Small intestine (tissue), 7 donors: ENCODE measurements around the gene KAT7. TPM values are rescaled to one million over a fixed set of nuclear protein-coding genes. Genes with fewer than 3 reads are reported as not detected.

ENCODE experiments used
- DNase-seq, 2 donors: peaks; one replicate each; pipeline versions ENCODE4 v3.0.0 to v3.0.0-alpha.2; 2013
- FAIRE-seq: peaks from 2 replicates; lab custom pipeline; 2012; peaks lifted over from hg19 to GRCh38; lab: Jason Lieb, UNC
- H3K27ac ChIP-seq, 3 donors: one replicate each; pipeline ENCODE4 v1.5.1; 2013; ENCODE audit warnings: low read length in 2 of 3, mild to moderate bottlenecking in 2 of 3, control low read depth in 1 of 3, inconsistent platforms in 1 of 3, low read depth in 1 of 3, moderate library complexity in 1 of 3
- H3K27me3 ChIP-seq, 3 donors: one replicate each; pipeline ENCODE4 v1.6.1; 2013; ENCODE audit warnings: low read length in 3 of 3, inconsistent platforms in 1 of 3; ENCODE audit not compliant: control insufficient read depth in 3 of 3, insufficient read depth in 3 of 3
- H3K36me3 ChIP-seq, 3 donors: one replicate each; pipeline ENCODE4 v1.6.1; 2013; ENCODE audit warnings: low read length in 3 of 3, inconsistent platforms in 1 of 3, low read depth in 1 of 3, mild to moderate bottlenecking in 1 of 3, moderate library complexity in 1 of 3; ENCODE audit not compliant: control insufficient read depth in 3 of 3, insufficient read depth in 2 of 3
- H3K4me1 ChIP-seq, 3 donors: one replicate each; pipeline ENCODE4 v1.6.1; 2013; ENCODE audit warnings: low read length in 2 of 3, inconsistent platforms in 1 of 3, low read depth in 1 of 3, mild to moderate bottlenecking in 1 of 3, moderate library complexity in 1 of 3; ENCODE audit not compliant: control insufficient read depth in 3 of 3, insufficient read depth in 2 of 3
- H3K4me3 ChIP-seq, 3 donors: one replicate each; pipeline ENCODE4 v1.5.1; 2013; ENCODE audit warnings: low read length in 3 of 3, control low read depth in 1 of 3, inconsistent platforms in 1 of 3, low read depth in 1 of 3, mild to moderate bottlenecking in 1 of 3, moderate library complexity in 1 of 3
- H3K9me3 ChIP-seq, 2 donors: one replicate each; pipeline ENCODE4 v1.6.1; 2013; ENCODE audit warnings: low read depth in 1 of 2, low read length in 1 of 2; ENCODE audit not compliant: control insufficient read depth in 2 of 2, insufficient read depth in 1 of 2
- WGBS, 3 donors: extraction: QIAGEN DNeasy Blood & Tissue Kit; methylation state at CpG; one replicate each; pipeline ENCODE4 v1.1.7; 2013; 5-methylcytosine and 5-hydroxymethylcytosine counted together
- polyA plus RNA-seq, 4 donors: library from polyadenylated mRNA; stranded (reverse) in 3 of 4; unstranded in 1 of 4; fragments of 200-250 nt in 3 of 4; fragments of 120-200 nt in 1 of 4; gene quantifications; one replicate each; pipeline versions ENCODE4 v1.2.1 to v1.2.3, GENCODE V29; 2013
- donor health status: healthy with polysubstance abuse.
- donor health status: control.
- donor health status: control.
- donor health status: Bipolar disorder and iron deficiency.
- donor health status: healthy.

The KAT7 gene
- polyA plus RNA-seq, 4 donors: 5.7 to 31.4 (median 9.2) TPM

DNA sequence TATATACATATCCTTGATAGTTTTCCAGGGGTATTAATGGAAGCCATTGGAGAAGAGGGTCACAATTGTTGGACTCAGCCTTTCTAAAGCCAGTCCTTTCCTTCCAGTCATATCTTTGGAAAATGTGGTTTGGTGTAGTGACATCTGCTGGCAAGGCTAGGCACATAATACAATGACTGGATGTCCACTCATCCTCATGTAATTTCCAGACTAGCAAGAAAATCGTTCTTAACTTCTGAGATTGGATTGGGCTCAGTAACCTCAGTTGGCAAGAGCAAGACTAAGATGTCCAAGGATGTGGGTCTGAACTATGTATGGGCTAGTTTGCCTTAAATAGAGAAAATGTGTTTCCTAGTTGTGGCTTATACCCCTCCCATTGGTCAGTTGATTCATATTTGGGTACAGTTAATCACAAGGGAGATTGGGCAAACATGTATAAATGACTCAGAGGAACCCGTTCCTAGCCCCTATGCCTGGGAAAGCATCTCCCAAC is 8.7 kb upstream of the KAT7 start:
- Histone ChIP-seq H3K4me3 (no peak overlapping the region), H3K27me3 (no peaks in the 10 kb centered on the region), H3K27ac (no peak overlapping the region), H3K4me1 (no peaks in the 10 kb centered on the region), H3K36me3 (no peaks in the 10 kb centered on the region), H3K9me3 (no peaks in the 10 kb centered on the region)
- WGBS, 3 donors: 15 to 21% (median 16%) methylated on average over 2 of the region's 2 CpGs
- DNase-seq: peak; percentile 52 to 53
- FAIRE-seq: no peak

- no peaks in the 10 kb centered on the region for H3K9me3 ChIP-seq
- 48 to 74% (median 71%) methylated on average over 3 of the region's 3 CpGs for WGBS, 3 donors
- H3K4me1 ChIP-seq: peaks cover 0 to 6% (median 6%) of the 10 kb centered on the region in 3 donors
- peak overlapping the region in 1 of 3 donors; percentile 27 for H3K27ac ChIP-seq
- H3K36me3 ChIP-seq: no peaks in the 10 kb centered on the region
- no peak for DNase-seq
- H3K27me3 ChIP-seq: no peaks in the 10 kb centered on the region
- no peak overlapping the region for H3K4me3 ChIP-seq
- no peak for FAIRE-seq
Measured at GRCh38 chr17:49783071-49783715, 5.3 kb upstream of the KAT7 start.

DNA sequence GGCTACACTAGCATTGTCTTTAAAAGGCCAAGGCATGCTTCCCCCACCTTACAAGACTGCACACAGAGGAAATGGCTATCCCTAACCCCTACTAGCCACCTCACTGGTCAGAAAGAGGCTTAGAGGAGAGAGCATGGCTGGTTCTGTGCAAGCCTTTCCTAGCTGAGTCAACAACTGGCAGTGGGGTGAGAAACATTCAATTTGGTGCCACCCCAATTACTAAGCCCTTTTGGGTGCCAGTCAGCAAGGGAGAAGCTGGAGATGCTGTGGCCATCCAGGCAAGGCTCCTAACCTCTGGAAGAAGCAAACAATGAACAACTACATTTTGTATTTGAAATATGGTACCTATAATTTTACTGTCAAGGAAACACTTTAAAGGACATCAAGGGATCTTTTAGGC is 4.7 kb upstream of the KAT7 start:
- FAIRE-seq: no peak
- Histone ChIP-seq H3K4me1 (peaks cover 0 to 6% (median 6%) of the 10 kb centered on the region in 3 donors), H3K27ac (peak overlapping the region in 1 of 3 donors; percentile 18)

DNA sequence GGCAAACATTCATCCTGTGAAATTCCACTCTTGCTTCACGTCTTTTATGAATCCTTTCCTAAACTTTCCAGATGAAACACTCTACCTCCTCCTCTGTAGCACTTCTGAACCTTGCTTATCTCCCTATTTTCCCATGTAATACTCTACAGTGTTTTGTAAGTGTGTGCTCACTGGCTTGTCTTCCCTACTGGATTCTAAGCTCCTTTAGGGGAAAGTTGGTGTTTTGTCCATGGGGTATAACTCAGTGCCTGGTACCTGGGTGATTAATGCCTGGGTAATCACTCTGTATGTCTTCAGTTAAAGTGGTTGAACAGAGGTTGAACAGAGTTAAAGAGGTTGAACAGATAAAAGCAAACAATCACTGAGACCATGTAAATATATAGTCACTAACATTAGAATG is 3.8 kb upstream of the KAT7 start:
- FAIRE-seq (no peak), DNase-seq (no peak)
- no peaks in the 10 kb centered on the region for H3K27me3 ChIP-seq
- H3K9me3 ChIP-seq: no peaks in the 10 kb centered on the region
- H3K27ac ChIP-seq: no peak overlapping the region
- WGBS, 3 donors: 70 to 82% (median 77%) methylated on average over 1 of the region's 1 CpG
- H3K4me1 ChIP-seq: peaks cover 0 to 9% (median 9%) of the 10 kb centered on the region in 3 donors
- no peak overlapping the region for H3K4me3 ChIP-seq
- H3K36me3 ChIP-seq: no peaks in the 10 kb centered on the region

More for the DNA sequence above, 4.7 kb upstream of the KAT7 start:
- no peak for DNase-seq
- Histone ChIP-seq H3K27me3 (no peaks in the 10 kb centered on the region), H3K36me3 (no peaks in the 10 kb centered on the region), H3K4me3 (no peak overlapping the region), H3K9me3 (no peaks in the 10 kb centered on the region)

GRCh38 chr17:49787884-49788477 is 500 bp upstream of the KAT7 start:
- H3K4me3 ChIP-seq: peak overlapping the region; percentile 32 to 100 (median 92)
- peak overlapping the region; percentile 45 to 100 (median 100) for H3K27ac ChIP-seq
- DNase-seq (no peak), FAIRE-seq (no peak)
- H3K27me3 ChIP-seq: no peaks in the 10 kb centered on the region
- H3K36me3 ChIP-seq: peaks cover 0 to 8% (median 8%) of the 10 kb centered on the region in 3 donors
- no peaks in the 10 kb centered on the region for H3K9me3 ChIP-seq
- peaks cover 0 to 18% (median 12%) of the 10 kb centered on the region in 3 donors for H3K4me1 ChIP-seq
- WGBS, 3 donors: 1 to 8% (median 7%) methylated on average over 17 of the region's 17 CpGs

DNA sequence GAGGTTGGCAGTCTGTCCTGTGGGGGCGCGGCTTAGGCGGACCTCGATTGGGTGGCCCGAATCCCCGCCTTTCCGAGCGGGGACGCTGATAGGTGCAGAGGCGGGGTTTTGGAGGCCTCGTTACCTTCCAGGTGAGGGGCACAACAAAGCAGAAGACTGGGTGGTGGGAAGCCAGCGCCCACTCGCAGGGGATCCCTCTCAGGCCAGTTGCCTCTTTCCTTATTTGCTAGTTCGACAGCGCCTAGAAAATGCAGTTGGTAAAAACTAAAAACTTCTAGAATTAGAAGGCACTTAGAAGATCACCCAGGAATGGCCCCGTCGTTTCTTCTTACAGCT is 730 bp downstream of the KAT7 start:
- Histone ChIP-seq H3K36me3 (peaks cover 0 to 13% (median 13%) of the 10 kb centered on the region in 3 donors), H3K9me3 (no peaks in the 10 kb centered on the region), H3K27me3 (no peaks in the 10 kb centered on the region), H3K27ac (peak overlapping the region in 1 of 3 donors; percentile 96), H3K4me1 (peaks cover 0 to 18% (median 12%) of the 10 kb centered on the region in 3 donors), H3K4me3 (peak overlapping the region in 2 of 3 donors; percentile 57 to 92)
- DNase-seq (no peak), FAIRE-seq (no peak)
- WGBS, 3 donors: 2 to 5% (median 4%) methylated on average over 17 of the region's 17 CpGs

DNA sequence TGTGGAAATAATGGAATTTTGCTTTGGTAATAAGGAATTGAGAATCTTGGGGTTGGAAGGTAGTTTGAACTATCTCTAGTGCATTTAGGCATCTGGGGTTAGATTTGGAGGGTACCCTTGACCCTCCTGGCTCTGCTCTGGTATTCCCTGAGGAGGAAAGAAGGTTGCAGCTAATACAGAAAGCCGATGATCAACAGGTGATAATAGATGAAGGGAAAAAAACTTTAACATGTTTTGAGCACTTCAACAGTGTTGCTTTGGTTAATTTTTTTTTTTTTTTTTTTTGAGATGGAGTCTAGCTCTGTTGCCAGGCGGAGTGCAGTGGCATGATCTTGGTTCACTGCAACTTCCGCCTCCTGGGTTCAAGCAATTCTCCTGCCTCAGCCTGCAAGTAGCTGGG is 4.8 kb downstream of the KAT7 start:
- H3K27ac ChIP-seq: no peak overlapping the region
- DNase-seq: no peak
- WGBS, 3 donors: 93 to 95% (median 94%) methylated on average over 3 of the region's 3 CpGs
- no peaks in the 10 kb centered on the region for H3K27me3 ChIP-seq
- no peak overlapping the region for H3K4me3 ChIP-seq
- H3K36me3 ChIP-seq: peaks cover 5 to 28% (median 22%) of the 10 kb centered on the region in 3 donors
- FAIRE-seq: no peak
- peaks cover 0 to 12% (median 7%) of the 10 kb centered on the region in 3 donors for H3K4me1 ChIP-seq
- no peaks in the 10 kb centered on the region for H3K9me3 ChIP-seq

- H3K9me3 ChIP-seq: no peaks in the 10 kb centered on the region
- 73 to 86% (median 77%) methylated on average over 5 of the region's 5 CpGs for WGBS, 3 donors
- DNase-seq (no peak), FAIRE-seq (no peak)
- no peak overlapping the region for H3K4me3 ChIP-seq
- H3K4me1 ChIP-seq: peaks cover 0 to 2% (median 0%) of the 10 kb centered on the region in 3 donors
- H3K27me3 ChIP-seq: no peaks in the 10 kb centered on the region
- peaks cover 6 to 34% (median 30%) of the 10 kb centered on the region in 3 donors for H3K36me3 ChIP-seq
- H3K27ac ChIP-seq: no peak overlapping the region
Measured at GRCh38 chr17:49795372-49795771, 6.9 kb downstream of the KAT7 start.
